ENCODE measurements around the gene MRPL45. TPM values are rescaled to one million over a fixed set of nuclear protein-coding genes. Genes with fewer than 3 reads are reported as not detected.
"Not testable (repeated sequence)": the region's sequence is repeated elsewhere in the genome, so short reads cannot be mapped to it uniquely, and the experiment has no call there.

MRPL45 gene
- total RNA-seq, 1 donor from 2014 or later: 39.5 TPM

- peak; percentile 48 for TF ChIP-seq CTCF (IDR thresholded peaks at IDR 0.05; ENCODE audit: borderline replicate concordance)
- intact Hi-C loops (cut with micrococcal nuclease); DNase-seq: not testable (repeated sequence)
Observed at GRCh38 chr17:38288217-38288827, 8.6 kb upstream of the MRPL45 start.

GRCh38 chr17:38289760-38290159, 7.2 kb upstream of the MRPL45 start:
- H3K27me3 ChIP-seq (ENCODE audit: low read depth); H3K36me3 ChIP-seq; H3K9me3 ChIP-seq (replicated peaks); H3K4me3 ChIP-seq; H3K27ac ChIP-seq (replicated peaks); DNase-seq; H3K4me1 ChIP-seq; intact Hi-C loops (cut with micrococcal nuclease): not testable (repeated sequence)

More at GRCh38 chr17:38288217-38288827, 8.6 kb upstream of the MRPL45 start:
- H3K27ac ChIP-seq (replicated peaks); H3K27me3 ChIP-seq (ENCODE audit: low read depth); H3K4me3 ChIP-seq; H3K36me3 ChIP-seq; H3K4me1 ChIP-seq; H3K9me3 ChIP-seq (replicated peaks): not testable (repeated sequence)

GRCh38 chr17:38295602-38296365, 1.2 kb upstream of the MRPL45 start:
- intact Hi-C loops (cut with micrococcal nuclease); H3K4me3 ChIP-seq; H3K9me3 ChIP-seq (replicated peaks); H3K4me1 ChIP-seq; DNase-seq; H3K27me3 ChIP-seq (ENCODE audit: low read depth): not testable (repeated sequence)
- Histone ChIP-seq H3K27ac (replicated peaks) (peak overlapping the region; percentile 78), H3K36me3 (peaks cover 12% of the 10 kb centered on the region)

- H3K4me1 ChIP-seq: no peaks in the 10 kb centered on the region
- no peak overlapping the region for H3K27ac ChIP-seq (replicated peaks)
- no peak overlapping the region for H3K4me3 ChIP-seq
- DNase-seq: no peak
- no peaks in the 10 kb centered on the region for H3K27me3 ChIP-seq (ENCODE audit: low read depth)
- H3K9me3 ChIP-seq (replicated peaks): no peaks in the 10 kb centered on the region
- intact Hi-C loops (cut with micrococcal nuclease): no loop called here
- TF ChIP-seq CTCF (IDR thresholded peaks at IDR 0.05; ENCODE audit: borderline replicate concordance): no peak
- H3K36me3 ChIP-seq: peaks cover 49% of the 10 kb centered on the region
Observed at GRCh38 chr17:38315497-38315896, 18.5 kb downstream of the MRPL45 start.

- no peak for DNase-seq
- Histone ChIP-seq H3K4me1 (no peaks in the 10 kb centered on the region), H3K9me3 (replicated peaks) (no peaks in the 10 kb centered on the region), H3K27ac (replicated peaks) (no peak overlapping the region), H3K27me3 (ENCODE audit: low read depth) (no peaks in the 10 kb centered on the region), H3K36me3 (peaks cover 53% of the 10 kb centered on the region), H3K4me3 (no peak overlapping the region)
- no peak for TF ChIP-seq CTCF (IDR thresholded peaks at IDR 0.05; ENCODE audit: borderline replicate concordance)
- intact Hi-C loops (cut with micrococcal nuclease): no loop called here
Observed at GRCh38 chr17:38317081-38317480, 20.1 kb downstream of the MRPL45 start.

GRCh38 chr17:38320482-38320881, 23.5 kb downstream of the MRPL45 start:
- H3K4me1 ChIP-seq: peaks cover under 1% of the 10 kb centered on the region
- peaks cover 47% of the 10 kb centered on the region for H3K36me3 ChIP-seq
- no peaks in the 10 kb centered on the region for H3K27me3 ChIP-seq (ENCODE audit: low read depth)
- H3K4me3 ChIP-seq: no peak overlapping the region
- no peak for DNase-seq
- intact Hi-C loops (cut with micrococcal nuclease): no loop called here
- H3K27ac ChIP-seq (replicated peaks): no peak overlapping the region
- no peak for TF ChIP-seq CTCF (IDR thresholded peaks at IDR 0.05; ENCODE audit: borderline replicate concordance)
- no peaks in the 10 kb centered on the region for H3K9me3 ChIP-seq (replicated peaks)

Measured in left ventricle myocardium inferior (tissue), 1 donor.